HG02763 (cell line): Measurements from ENCODE around the gene ACTMAP.
"Not testable (repeated sequence)": the region's sequence is repeated elsewhere in the genome, so short reads cannot be mapped to it uniquely, and the experiment has no call there.

Source experiments
- ATAC-seq: cut with Tn5 transposase; IDR thresholded peaks from one replicate; pipeline ENCODE4 v1.9.1; 2021; ENCODE audit warnings: mild to moderate bottlenecking, moderate library complexity; ENCODE audit not compliant: unreplicated experiment

ACTMAP gene

DNA sequence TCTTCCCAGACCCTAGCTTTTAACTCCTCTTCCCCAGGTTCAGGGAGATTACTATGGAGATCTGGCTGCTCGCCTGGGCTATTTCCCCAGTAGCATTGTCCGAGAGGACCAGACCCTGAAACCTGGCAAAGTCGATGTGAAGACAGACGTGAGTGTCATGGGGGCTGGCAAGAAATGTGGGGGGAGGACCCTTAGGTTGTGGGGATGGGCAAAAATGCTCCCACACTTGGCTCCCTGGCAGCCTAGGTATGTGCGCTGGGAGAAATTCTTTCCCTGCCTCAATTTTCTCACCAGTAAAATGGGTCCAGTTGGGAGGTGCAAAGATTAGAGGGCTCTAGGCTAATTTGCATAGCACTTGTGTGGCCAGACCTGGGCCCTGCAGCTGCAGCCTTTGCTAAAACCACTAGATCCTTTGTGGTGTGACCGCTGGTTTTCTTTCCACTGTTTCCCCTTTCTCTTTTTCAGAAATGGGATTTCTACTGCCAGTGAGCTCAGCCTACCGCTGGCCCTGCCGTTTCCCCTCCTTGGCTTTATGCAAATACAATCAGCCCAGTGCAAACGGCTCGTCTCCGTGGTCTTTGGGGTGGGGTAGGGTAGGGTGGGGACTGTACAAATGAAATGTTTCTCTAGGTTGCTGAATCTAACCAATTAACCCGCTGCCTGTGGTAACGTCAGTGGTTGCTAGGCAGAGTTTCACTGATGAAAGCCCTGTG lies 26.8 kb upstream of the ACTMAP start:
- peak; percentile 69 for ATAC-seq

DNA sequence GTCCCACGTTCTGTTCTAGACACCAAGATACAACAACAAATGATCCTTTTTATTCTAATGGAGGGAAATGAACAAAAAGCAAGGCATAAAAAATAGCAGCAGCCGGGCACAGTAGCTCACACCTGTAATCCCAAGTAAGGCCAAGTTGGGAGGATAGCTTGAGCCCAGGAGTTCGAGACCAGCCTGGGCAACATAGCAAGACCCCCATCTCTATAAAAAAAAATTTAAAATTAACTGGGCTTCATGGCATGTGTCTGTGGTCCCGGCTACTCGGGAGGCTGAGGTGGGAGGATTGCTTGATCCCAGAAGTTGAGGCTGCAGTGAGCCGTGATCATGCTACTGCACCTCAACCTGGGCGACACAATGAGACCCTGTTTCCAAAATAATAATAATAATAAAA lies 26.1 kb upstream of the ACTMAP start:
- ATAC-seq: no peak

DNA sequence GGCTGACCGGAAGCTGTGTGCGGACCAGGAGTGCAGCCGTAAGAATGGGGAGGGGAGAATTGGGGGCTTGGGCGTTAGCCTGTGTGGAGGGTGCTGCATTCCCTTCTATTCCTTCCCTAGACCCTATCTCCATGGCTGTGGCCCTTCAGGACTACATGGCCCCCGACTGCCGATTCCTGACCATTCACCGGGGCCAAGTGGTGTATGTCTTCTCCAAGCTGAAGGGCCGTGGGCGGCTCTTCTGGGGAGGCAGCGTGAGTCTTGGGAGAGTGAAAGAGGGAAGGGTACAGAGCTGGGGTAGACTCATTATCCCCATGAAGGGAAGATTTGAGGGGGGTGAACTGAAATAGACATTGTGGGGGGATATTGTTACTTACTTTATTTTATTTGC lies 25.4 kb upstream of the ACTMAP start:
- no peak for ATAC-seq

DNA sequence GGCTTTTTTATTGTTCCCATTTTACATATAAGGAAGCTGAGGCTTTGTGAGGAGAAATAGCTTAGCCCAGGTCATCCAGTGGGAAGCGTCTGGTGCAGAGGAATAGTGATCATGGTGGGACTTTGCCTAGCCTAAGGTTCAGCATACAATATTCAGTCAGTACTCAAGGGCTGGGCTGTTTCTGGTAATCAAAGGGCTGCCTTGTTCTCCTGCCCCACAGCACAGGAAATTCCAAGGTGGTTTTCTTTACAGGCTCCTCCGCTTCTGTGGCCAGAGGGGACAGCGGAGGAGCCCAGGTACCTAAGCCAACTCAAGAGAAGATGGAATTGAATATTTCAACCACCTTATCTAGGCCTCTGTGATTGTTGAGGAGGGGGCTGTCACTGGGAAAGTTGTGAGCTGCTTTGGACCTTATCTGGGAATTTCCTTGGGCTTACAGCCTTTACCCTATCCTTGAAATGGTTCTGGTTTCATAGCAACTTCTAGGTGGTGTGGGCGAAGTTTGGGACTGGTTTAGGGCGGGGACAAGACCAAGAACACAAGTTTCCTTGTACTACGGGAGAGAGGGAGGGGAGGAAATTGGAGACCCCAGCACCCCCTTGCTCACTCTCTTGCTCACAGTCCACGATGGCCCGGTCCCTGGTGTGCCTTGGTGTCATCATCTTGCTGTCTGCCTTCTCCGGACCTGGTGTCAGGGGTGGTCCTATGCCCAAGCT lies 24.8 kb upstream of the ACTMAP start, which contains the start of gene MIA:
TSS of gene MIA (plus strand) at position 606 of the 716 bp plus-strand sequence. CDS start at position 628, 22 bp downstream.
- no peak for ATAC-seq

DNA sequence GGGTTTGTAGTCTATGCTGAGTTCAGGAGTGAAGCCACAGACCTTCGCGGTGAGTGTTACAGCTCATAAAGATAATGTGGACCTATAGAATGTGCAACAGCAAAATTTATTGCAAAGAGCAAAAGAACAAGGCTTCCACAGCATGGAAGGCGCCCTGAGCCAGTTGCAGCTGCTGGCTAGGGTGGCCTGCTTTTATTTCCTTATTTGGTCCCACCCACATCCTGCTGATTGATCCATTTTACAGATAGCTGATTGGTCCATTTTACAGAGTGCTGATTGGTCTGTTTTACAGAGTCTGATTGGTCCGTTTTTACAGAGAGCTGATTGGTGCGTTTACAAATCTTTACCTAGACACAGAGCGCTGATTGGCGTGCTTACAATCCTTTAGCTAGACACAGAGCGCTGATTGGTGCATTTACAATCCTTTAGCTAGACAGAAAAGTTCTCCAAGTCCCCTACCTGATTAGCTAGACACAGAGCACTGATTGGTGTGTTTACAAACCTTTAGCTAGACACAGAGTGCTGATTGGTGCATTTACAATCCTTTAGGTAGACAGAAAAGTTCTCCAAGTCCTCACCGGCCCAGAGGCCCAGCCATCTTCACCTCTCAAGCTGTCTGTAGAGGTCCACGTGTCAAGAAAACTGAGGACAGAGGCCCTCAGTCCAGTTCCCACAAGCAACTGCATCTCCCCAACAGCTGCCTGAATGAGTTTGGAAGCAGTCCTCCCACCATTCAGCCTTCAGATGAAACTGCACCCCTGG lies 21.0 kb upstream of the ACTMAP start:
- not testable (repeated sequence) for ATAC-seq

DNA sequence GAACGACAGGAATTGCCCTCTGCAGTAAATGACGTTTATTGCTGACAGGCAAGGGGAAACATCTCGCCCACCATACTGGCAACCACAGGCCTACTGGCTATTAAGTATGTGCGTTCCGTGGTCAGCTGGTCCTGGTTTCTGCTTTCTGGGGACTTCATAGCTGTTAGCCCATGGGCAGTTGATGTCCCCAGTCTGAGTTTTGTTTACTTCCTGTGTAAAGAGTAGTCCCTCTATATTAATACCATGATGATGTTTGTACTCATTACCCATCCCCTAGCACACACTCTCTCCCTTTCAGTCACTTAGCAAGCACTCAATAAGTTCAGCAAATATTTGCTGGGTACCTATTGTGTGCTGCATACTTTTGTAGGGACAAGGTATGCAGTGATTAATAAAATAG lies 18.6 kb upstream of the ACTMAP start:
- no peak for ATAC-seq

DNA sequence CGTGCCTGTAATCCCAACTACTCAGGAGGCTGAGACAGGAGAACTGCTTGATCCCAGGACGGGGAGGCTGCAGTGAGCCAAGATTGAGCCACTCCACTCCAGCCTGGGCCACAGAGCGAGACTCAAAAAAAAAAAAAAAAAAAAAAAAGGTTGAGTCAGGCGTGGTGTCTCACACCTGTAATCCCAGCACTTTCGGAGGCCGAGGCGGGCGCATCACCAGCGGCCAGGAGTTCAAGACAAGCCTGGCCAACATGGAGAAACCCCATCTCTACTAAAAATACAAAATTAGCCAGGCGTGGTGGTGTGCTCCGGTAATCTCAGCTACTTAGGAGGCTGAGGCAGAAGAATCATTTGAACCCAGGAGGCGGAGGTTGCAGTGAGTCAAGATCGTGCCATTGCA lies 16.1 kb upstream of the ACTMAP start:
- ATAC-seq: not testable (repeated sequence)

DNA sequence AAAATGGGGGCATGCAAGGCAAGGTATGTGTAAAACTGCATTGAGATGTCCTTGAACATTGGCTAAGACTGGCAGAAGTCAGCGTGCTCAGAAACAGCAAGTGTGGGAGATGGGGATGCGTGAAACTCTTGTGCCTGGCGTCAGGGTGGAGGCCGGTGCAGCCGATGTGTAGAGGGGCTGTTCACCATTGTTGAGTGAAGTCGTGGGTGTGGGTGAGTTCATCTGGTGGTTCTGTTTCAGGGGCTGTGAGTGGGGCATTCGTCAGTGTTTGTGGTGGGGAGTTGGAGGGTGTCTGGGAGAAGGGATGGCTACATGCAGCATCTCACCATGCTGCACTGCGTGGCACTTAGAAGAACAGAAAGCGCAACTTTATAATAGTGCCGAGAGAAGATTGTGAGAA lies 13.7 kb upstream of the ACTMAP start:
- no peak for ATAC-seq

DNA sequence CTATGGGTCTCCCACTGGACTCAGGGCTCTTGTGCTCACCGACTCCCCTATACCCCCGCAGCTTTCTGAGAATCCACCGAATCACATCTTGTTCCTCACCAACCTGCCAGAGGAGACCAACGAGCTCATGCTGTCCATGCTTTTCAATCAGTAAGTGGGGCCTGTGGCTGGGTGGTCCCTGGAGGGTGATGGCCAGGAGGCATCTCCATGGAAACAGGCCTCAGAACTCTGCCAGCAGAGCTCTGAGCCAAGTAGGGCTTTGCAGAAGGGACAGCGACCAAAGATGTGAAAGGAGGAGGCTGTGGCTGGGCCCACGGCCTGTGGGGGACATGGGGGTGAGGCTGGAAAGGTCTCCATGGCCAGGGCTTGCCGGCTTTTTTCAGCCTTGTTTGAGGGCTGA lies 13.2 kb upstream of the ACTMAP start:
- no peak for ATAC-seq

DNA sequence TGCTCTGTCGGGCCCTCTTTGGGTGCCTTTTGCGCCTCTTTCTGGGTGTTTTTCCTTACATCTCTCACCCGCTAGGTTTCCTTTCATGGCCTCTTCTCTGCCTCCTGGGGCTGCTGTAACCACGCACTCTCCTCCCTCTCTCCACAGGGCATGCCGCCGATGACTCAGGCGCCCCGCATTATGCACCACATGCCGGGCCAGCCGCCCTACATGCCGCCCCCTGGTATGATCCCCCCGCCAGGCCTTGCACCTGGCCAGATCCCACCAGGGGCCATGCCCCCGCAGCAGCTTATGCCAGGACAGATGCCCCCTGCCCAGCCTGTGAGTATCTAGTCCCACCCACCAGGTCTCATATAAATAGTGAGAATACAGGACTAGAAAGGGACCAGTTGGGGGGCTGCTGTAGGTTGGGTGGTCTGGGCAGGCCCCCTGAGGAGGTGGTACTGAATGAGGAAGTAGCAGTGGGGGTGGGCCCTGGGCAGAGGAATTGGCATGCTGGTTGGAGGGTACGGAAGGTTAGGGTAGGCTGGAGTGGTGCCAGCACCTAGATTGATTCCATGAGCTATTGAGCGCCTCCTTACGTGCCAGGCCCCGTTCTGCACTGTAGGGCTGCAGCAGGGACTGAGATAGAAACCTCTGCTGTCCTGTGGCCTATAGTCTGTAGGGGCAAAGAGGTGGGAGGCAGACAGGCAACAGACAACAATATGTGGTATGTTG lies 12.6 kb upstream of the ACTMAP start:
- ATAC-seq: no peak

DNA sequence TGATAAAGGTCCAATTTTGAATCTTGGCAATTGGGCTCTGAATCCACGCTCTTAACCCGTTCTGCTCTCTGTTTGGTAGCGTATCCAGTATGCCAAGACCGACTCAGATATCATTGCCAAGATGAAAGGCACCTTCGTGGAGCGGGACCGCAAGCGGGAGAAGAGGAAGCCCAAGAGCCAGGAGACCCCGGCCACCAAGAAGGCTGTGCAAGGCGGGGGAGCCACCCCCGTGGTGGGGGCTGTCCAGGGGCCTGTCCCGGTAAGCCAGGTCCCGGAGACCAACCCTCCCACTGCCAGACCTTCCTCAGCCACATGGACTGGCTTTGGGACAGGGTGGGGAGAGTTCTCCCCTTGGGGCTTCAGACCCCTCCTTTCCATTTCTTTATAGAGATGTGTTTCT lies 9.1 kb upstream of the ACTMAP start:
- ATAC-seq: no peak

DNA sequence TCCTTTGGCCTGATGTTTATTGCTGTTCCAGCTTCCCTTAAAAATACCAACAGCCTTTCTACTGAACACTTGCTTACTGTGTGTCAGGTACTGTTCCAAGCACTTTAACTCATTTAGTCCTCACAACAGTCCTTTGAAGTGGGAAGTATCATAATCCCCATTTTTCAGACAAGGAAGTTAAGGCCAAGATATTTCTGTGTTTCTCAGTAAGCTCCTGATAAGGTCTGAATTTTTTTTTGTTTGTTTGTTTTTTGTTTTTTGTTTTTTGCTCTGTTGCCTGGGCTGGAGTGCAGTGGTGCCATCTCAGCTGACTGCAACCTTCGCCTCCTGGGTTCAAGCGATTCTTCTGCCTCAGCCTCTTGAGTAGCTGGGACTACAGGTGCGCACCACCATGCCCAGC lies 8.2 kb upstream of the ACTMAP start:
- no peak for ATAC-seq

DNA sequence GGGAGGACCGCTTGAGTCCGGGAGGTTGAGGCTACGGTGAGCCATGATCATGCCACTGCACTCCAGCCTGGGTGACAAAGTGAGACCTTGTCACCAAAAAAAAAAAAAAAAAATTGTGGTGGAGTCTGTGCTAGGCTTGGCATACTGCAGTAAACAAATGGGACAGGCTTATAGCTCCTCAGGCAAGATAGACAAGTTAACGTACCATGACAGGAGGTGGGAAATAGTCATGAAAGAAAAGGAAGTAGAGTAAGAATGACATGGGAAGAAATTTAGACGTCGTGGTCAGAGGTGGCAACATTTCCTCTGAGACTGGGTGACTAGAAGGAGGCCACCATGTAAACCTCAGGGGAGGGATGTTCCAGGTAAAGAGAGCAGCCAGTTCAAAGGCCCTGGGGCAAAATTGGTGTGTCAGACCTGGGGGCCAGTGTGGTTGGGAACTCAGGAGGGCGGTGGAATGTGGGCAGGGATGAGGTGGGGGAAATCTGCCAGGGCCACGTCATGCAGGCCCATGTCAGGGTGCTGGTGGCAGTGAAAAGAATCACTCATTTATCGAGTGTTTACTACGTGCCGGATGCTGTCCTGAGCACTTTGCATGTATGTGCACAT lies 6.3 kb upstream of the ACTMAP start:
- ATAC-seq: no peak

DNA sequence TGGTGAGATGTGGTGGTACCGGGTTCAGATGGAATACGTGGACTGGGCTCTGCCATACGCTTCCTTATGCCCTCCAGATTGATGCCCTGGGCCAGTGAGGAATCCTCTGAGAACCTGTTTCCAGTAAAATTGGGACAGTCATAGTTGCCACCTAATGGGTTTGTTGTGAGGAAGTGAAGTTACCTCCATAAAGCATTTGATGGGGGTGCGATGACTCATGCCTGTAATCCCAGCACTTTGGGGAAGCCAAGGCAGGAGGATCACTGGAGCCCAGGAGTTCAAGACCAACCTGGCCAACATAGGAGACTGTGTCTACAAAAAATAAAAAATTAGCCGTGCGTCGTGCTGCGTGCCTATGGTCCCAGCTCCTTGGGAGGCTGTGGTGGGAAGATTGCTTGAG lies 5.5 kb upstream of the ACTMAP start:
- no peak for ATAC-seq

DNA sequence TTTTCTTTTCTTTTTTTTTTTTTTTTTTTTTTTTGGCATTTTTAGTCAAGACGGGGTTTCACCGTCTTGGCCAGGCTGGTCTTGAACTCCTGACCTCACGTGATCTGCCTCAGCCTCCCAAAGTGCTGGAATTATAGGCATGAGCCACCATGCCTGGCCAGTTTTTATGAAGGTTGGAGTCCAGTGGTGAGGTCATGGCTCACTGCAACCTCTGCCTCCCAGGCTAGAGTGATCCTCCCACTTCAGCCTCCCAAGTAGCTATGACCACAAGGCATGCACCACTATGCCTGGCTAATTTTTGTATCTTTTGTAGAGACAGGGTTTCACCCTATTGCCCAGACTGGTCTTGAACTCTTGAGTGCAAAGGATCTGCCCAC lies 5.0 kb upstream of the ACTMAP start:
- no peak for ATAC-seq

DNA sequence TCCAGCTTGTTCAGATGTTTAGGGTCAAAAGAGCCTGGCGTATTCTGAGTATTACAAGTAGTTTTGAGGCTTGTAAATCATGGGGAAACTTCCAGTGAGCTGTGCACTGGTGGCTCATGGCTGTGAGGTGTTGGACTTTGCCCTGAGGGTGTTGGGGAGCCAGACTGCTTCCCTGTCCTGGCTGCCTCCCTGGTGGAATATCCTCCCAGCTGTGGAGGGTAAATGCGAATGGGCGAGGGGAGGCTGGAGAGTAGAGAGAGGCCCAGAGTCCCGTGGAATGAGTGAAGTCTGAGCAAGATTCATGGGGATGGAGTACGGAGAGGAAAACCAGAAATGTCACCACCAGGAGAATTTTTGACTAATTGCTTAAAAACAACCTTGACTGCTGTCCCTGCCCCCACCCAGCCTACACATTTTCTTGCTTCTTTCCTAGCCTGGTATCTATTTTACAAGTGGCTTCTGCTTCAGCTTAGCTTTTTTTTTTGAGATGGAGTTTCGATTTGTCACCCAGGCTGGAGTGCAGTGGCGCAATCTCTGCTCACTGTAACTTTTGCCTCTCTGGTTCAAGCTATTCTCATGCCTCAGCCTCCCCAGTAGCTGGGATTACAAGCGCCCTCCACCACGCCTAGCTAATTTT lies 4.5 kb upstream of the ACTMAP start:
- no peak for ATAC-seq

DNA sequence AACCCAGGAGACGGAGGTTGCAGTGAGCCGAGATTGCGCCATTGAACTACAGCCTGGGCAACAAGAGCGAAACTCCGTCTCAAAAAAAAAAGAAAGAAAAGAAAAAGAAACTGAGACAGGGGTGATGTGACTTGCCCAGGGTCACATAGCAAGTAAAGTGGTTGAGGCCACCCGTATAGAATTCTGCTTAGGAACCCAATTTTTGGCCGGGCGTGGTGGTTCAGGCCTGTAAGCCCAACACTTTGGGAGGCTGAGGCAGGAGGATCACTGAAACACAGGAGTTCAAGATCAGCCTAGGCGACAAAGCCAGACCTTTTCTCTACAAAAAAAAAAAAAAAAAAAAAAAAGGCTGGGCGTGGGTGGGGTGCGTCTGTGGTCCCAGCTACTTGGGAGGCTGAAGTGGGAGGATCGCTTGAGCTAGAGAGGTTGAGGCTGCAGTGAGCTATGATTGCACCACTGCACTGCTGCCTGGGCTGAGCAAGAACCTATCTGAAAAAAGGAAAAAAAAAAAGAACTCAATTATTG lies 2.0 kb upstream of the ACTMAP start:
- no peak for ATAC-seq

DNA sequence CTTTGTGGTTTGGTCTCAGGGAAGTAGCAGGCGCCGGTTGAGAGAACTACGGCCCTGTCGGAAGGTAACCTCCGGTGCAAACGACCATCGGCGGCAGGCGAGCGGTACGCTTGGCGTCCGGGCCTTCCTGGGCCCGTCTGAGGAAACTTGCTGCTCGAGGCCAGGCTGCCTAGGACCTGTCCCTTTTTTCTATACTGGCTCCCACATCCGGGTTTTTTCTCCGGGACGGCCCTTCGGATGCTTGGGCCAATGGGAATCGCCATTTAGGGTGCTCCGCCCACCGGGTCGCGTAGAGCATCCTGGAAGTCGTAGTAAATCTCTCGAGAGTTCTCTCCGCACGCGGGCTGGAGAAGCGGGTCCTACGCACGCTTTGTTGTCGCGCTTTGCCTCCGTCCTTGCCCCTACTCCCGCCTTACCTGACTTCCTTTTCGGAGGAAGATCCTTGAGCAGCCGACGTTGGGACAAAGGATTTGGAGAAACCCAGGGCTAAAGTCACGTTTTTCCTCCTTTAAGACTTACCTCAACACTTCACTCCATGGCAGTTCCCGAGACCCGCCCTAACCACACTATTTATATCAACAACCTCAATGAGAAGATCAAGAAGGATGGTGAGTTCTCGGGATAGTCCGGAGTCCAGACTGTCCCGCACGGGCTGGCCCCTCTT lies 729 bp upstream of the ACTMAP start, which contains the start of gene SNRPA:
TSS of gene SNRPA (plus strand) at position 330 of the 664 bp plus-strand sequence. CDS start at position 536, 206 bp downstream.
- ATAC-seq: peak; percentile 54

DNA sequence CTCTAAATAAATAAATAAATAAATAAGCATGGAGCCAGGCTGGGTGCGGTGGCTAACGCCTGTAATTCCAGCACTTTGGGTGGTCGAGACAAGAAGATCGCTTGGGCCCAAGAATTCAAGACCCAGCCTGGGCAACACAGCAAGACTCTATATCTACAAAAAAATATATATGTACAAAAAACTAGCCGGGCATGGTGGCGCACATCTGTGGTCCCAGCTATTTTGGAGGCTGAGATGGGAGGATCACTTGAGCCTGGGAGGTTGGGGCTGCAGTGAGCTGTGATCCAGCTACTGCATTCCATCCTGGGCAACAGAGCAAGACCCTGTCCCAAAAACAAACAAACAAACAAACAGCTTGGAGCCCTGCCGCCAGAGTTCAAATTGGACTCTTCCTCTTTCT lies 2.7 kb downstream of the ACTMAP start:
- ATAC-seq: no peak
